ENCODE data around the gene KAZN.

DNA sequence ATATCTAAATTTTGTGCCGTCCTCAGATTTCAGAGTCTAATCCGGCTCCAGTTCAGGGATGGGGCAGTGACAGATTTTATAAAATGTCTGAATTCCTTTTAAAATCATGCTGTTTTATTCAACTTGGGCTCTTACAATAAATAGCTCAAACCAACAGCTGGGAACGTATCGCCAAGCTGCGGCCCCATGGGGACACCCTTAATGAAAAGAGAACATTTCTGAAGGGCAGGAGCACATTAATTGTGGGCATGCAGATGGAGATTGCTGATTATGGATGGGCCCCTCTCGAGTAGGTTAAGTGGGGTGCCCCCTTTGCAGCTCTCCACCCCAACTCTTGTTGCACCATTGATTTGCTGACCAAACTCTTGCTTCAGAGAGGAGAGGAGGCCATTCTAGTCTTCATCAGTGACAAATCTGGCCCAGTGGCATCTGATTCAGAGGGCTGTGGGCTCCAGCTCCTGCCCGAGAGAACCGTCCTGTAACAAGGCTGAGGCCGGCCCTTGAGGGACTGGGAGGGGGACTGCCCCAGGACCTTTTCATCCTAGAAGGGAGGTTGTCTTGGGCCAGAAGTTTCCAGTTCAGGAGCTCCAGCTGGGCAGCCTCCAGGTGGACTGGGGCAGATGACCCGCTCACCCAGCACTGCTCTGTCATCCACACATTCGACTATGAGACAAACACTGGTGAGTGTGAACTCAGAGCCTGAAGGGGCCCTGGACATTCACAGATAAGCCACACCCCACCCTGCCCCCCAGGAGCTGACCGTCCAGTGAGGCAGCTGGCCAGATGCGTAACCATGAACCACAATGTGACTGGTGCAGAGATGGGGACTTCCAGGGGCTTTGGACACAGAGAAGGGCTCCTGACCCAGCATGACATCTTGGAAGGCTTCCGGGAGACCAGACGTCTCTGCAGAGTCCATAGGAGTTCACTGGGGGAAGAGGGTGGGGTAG lies 500.0 kb downstream of the KAZN start:
- TF ChIP-seq POLR2A (IDR thresholded peaks at IDR 0.05) = no peak
- TF ChIP-seq, protein P1, sequence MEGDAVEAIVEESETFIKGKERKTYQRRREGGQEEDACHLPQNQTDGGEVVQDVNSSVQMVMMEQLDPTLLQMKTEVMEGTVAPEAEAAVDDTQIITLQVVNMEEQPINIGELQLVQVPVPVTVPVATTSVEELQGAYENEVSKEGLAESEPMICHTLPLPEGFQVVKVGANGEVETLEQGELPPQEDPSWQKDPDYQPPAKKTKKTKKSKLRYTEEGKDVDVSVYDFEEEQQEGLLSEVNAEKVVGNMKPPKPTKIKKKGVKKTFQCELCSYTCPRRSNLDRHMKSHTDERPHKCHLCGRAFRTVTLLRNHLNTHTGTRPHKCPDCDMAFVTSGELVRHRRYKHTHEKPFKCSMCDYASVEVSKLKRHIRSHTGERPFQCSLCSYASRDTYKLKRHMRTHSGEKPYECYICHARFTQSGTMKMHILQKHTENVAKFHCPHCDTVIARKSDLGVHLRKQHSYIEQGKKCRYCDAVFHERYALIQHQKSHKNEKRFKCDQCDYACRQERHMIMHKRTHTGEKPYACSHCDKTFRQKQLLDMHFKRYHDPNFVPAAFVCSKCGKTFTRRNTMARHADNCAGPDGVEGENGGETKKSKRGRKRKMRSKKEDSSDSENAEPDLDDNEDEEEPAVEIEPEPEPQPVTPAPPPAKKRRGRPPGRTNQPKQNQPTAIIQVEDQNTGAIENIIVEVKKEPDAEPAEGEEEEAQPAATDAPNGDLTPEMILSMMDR (IDR thresholded peaks at IDR 0.05) = no peak
